ENCODE measurements around the gene FAM13A.

Gene FAM13A

GRCh38 chr4:88702782-88703181 is 354.2 kb downstream of the FAM13A start:
- DNase-seq = no peak

- DNase-seq = no peak
Observed at GRCh38 chr4:88698519-88698918, 358.5 kb downstream of the FAM13A start.

DNA sequence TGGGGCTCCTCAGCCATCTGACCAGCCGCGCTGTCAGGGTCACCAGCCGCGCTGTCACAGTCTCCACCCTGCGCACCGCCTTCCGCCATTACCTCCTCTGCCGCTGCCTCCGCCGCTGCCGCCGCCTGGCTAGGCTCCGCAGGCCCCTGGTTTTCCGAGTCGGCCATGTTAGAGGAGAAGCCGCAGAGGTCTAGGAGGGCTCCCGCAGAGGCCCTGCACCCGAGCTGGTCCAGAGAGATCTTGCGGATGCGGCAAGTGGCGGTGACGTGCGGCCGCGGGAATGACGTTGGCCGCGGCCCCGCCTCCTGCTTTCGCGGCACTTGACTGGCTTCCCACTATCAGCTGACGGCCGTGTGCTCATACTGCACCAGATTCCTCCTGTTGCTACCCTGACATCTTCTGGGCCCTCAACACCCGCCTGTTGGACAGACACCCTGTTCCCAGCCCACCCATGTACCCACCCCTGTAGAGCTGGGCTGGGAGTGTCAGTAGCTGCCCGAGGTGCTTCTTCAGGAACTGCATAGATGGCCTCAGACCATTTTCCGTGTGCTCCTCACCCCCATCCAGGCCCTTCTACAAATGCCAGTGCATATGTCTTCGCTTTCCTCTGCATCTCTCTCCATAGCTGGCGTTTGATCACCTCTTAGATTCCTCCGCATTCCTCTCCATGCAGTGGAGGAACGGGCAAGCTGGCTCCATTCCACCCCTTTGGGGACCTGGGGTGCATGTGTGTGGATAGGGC is 359.2 kb downstream of the FAM13A start, which contains the start of gene NAP1L5:
NAP1L5 (minus strand) TSS at position 242 of the 742 bp plus-strand sequence; CDS start at position 167, 75 bp downstream.
- DNase-seq = peak; percentile 46 to 49

GRCh38 chr4:88697141-88697540 is 359.8 kb downstream of the FAM13A start:
- no peak for DNase-seq

GRCh38 chr4:88696630-88697029 is 360.4 kb downstream of the FAM13A start:
- no peak for DNase-seq

- DNase-seq = no peak
Observed at GRCh38 chr4:88693792-88694191, 363.2 kb downstream of the FAM13A start.

DNA sequence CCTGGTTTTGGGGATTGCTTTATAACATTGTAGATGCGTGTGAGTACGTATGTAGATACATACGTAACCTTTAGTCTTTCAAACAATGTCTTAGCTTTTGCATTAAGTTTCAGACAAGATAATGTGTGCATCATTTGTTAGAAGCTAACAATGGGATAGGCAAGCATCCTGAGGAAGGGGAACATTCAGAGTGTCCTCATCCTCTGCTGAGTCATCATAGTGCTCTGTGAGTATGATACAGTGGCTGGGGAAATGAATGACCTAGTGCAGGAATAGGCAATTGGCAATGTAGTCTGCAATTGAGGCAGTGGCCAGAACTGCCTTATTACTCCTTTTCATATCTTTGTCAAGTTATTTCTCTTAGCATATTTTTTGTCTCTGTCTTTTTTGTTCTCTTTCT is 366.6 kb downstream of the FAM13A start:
- no peak for DNase-seq

DNA sequence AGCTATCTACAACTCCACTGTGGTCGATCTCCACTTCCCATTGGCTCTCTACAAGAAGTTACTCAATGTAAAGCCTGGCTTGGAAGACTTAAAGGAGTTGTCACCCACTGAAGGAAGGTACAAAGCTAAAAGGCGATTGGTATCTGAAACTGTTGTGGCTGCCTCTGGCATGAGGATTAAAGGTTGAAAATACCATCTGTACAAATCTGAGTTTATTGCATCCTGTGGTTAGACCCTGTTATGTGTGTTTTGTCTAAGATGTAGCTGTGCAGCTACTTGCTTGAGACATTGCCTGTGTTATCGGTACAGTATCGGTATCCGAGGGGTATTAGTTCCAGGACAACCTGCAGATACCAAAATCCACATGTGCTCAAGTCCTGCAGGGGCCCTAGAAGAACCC is 375.8 kb downstream of the FAM13A start:
- DNase-seq = no peak
